Endothelial cell of umbilical vein (primary cell): Measurements from ENCODE around the gene ONECUT2. TPM values are rescaled to one million over a fixed set of nuclear protein-coding genes. Genes with fewer than 3 reads are reported as not detected.

ENCODE experiments used
- BruUV-seq: library from RNA; stranded (reverse); fragments of 400-500 nt; replicated peaks from 2 replicates; lab custom pipeline; 2021; lab: Mats Ljungman, UMichigan
- CTCF ChIA-PET: fragments of 300-600, 350-600 bp; sonication (Branson Sonifier 250); formaldehyde crosslinking; loops from one replicate; lab custom pipeline; 2021; ENCODE audit warnings: antibody characterized with exemption, inconsistent platforms; lab: Charles Lee
- POLR2A ChIA-PET: fragments of 300-600, 350-600 bp; sonication (Branson Sonifier 250); formaldehyde crosslinking; loops from one replicate; lab custom pipeline; 2021; ENCODE audit warnings: antibody characterized with exemption, inconsistent platforms; lab: Charles Lee
- DNase-seq: peaks from one replicate; pipeline ENCODE4 v3.0.0-alpha.2; 2011; ENCODE audit warnings: low read depth, low spot score
- FAIRE-seq: peaks from 2 replicates; lab custom pipeline; 2011; peaks lifted over from hg19 to GRCh38; lab: Jason Lieb, UNC
- H2AFZ ChIP-seq: 2 replicates; pipeline ENCODE4 v1.6.0; 2012; ENCODE audit warnings: low read depth, low read length, control low read depth, inconsistent platforms
- H3K27ac ChIP-seq: 2 replicates; pipeline ENCODE4 v1.5.1; 2011; ENCODE audit warnings: low read depth, mild to moderate bottlenecking, control low read depth, low read length, moderate library complexity; ENCODE audit not compliant: insufficient read depth
- H3K27me3 ChIP-seq, 2 experiments: 2 replicates each; pipeline versions ENCODE4 v1.6.0 to v1.6.1; 2011; ENCODE audit warnings: low read length in 2 of 2, mixed read lengths in 1 of 2; ENCODE audit not compliant: control insufficient read depth in 2 of 2, insufficient read depth in 2 of 2
- H3K36me3 ChIP-seq, 2 experiments: 2 replicates in 1 of 2; 3 replicates in 1 of 2; pipeline ENCODE4 v1.5.1; 2011; ENCODE audit warnings: low read length in 2 of 2, mild to moderate bottlenecking in 1 of 2, moderate library complexity in 1 of 2; ENCODE audit not compliant: control insufficient read depth in 2 of 2, insufficient read depth in 2 of 2; ENCODE audit errors: extremely low read depth in 1 of 2
- H3K4me1 ChIP-seq: 3 replicates; pipeline ENCODE4 v1.5.1; 2011; ENCODE audit warnings: mild to moderate bottlenecking, low read length; ENCODE audit not compliant: control insufficient read depth, insufficient read depth; ENCODE audit errors: extremely low read depth
- H3K4me2 ChIP-seq: 2 replicates; pipeline ENCODE4 v1.6.1; 2011; ENCODE audit warnings: low read length, control low read depth, mixed read lengths; ENCODE audit not compliant: insufficient read depth
- H3K4me3 ChIP-seq, 3 experiments: fragments of 200-600 bp in 1 of 3; sonication (generic), shearing (Covaris generic) in 1 of 3; replicated peaks in 1 of 3; 2 replicates each; pipeline ENCODE4 v1.5.1; 2011 to 2016; ENCODE audit warnings: control low read depth in 3 of 3, low read length in 3 of 3, mild to moderate bottlenecking in 2 of 3, inconsistent platforms in 1 of 3, low read depth in 1 of 3, moderate library complexity in 1 of 3; ENCODE audit not compliant: insufficient read depth in 1 of 3
- H3K79me2 ChIP-seq: 2 replicates; pipeline ENCODE4 v1.6.0; 2012; ENCODE audit warnings: low read length, inconsistent platforms; ENCODE audit not compliant: control insufficient read depth, insufficient read depth
- H3K9ac ChIP-seq: replicated peaks from 2 replicates; pipeline ENCODE3; 2011; ENCODE audit warnings: low read length, control low read depth; ENCODE audit not compliant: insufficient read depth; ENCODE audit errors: extremely low read depth
- H3K9me1 ChIP-seq: replicated peaks from 3 replicates; pipeline ENCODE4 v1.6.0; 2011; ENCODE audit warnings: mild to moderate bottlenecking, low read length; ENCODE audit not compliant: control insufficient read depth, insufficient read depth; ENCODE audit errors: extremely low read depth
- H3K9me3 ChIP-seq: replicated peaks from 2 replicates; pipeline ENCODE4 v1.5.1; 2012; ENCODE audit warnings: low read length, inconsistent platforms; ENCODE audit not compliant: control insufficient read depth, insufficient read depth
- H4K20me1 ChIP-seq: replicated peaks from 2 replicates; pipeline ENCODE3; 2011; ENCODE audit warnings: mild to moderate bottlenecking, low read length; ENCODE audit not compliant: control insufficient read depth, insufficient read depth; ENCODE audit errors: extremely low read depth
- EZH2 ChIP-seq: IDR thresholded peaks from 2 replicates; pipeline ENCODE4 v1.6.1; 2012; ENCODE audit warnings: borderline replicate concordance, low read depth, mild to moderate bottlenecking, moderate library complexity, low read length, inconsistent platforms; ENCODE audit not compliant: severe bottlenecking
- FOS ChIP-seq: IDR thresholded peaks from 2 replicates; pipeline ENCODE4 v1.6.1; 2011; ENCODE audit warnings: mild to moderate bottlenecking, low read length, moderate library complexity, borderline replicate concordance; ENCODE audit not compliant: insufficient read depth
- GATA2 ChIP-seq: IDR thresholded peaks from 2 replicates; pipeline ENCODE4 v1.7.0; 2011; ENCODE audit warnings: low read depth, mild to moderate bottlenecking, moderate library complexity, mixed read lengths, low read length; ENCODE audit not compliant: insufficient read length, insufficient read depth
- JUN ChIP-seq: IDR thresholded peaks from 2 replicates; pipeline ENCODE4 v1.6.1; 2011; ENCODE audit warnings: borderline replicate concordance, low read depth; ENCODE audit not compliant: insufficient read length, insufficient read depth
- MYC ChIP-seq: IDR thresholded peaks from one replicate; pipeline ENCODE4 v1.6.1; 2011; ENCODE audit warnings: mild to moderate bottlenecking, low read depth, low read length
- POLR2A ChIP-seq: IDR thresholded peaks from 2 replicates; pipeline ENCODE4 v1.6.1; 2012; ENCODE audit warnings: low read depth, mild to moderate bottlenecking, control low read depth, low read length
- POLR2AphosphoS5 ChIP-seq: IDR thresholded peaks from 2 replicates; pipeline ENCODE4 v1.6.1; 2012; ENCODE audit warnings: low read depth, mild to moderate bottlenecking, control low read depth, low read length, moderate library complexity; ENCODE audit not compliant: insufficient read depth
- dilution Hi-C: fragments of 300-500 bp; cut with MboI; formaldehyde crosslinking; loops from one replicate; pipeline ENCODE4 v1.15.0; 2019; ENCODE audit warnings: low sequenced_read_pairs; ENCODE audit not compliant: extremely low pct_ligation_motif_present
- intact Hi-C: fragments of 100-400 bp; cut with micrococcal nuclease; formaldehyde crosslinking; loops from one replicate; pipeline ENCODE4 v1.10.0; 2022
- polyA plus RNA-seq, 4 experiments: library from polyadenylated mRNA; depleted of rRNA in 3 of 4; stranded (reverse) in 3 of 4; unstranded in 1 of 4; fragments of >200 nt; gene quantifications; 2 replicates each; pipeline versions ENCODE4 v1.2.1 to v1.2.3, GENCODE V29; 2011 to 2012; ENCODE audit warnings: missing spikeins in 1 of 4
- total RNA-seq: library from RNA; stranded (reverse); gene quantifications from 2 replicates; pipeline ENCODE4 v1.2.3, GENCODE V29; 2021
- TF ChIP-seq, protein P1 (sequence below): IDR thresholded peaks from 2 replicates; pipeline ENCODE4 v1.6.1; 2011; ENCODE audit not compliant: insufficient read depth, insufficient read length
- TF ChIP-seq, protein P2 (sequence below), 2 donors: IDR thresholded peaks; 1 replicate in 1 of 2; 2 replicates in 1 of 2; pipeline ENCODE4 v1.5.1; 2011; ENCODE audit warnings: low read length in 2 of 2, mild to moderate bottlenecking in 2 of 2, moderate library complexity in 2 of 2, control low read depth in 1 of 2, inconsistent platforms in 1 of 2, low read depth in 1 of 2; ENCODE audit not compliant: insufficient read depth in 1 of 2; ENCODE audit errors: extremely low read depth in 1 of 2

Gene ONECUT2
- total and polyA plus RNA-seq, 2 donors (not counting 3 experiments of a cell fraction or from before 2014, with no cell fraction given), result 0.01 to 0.62 TPM

DNA sequence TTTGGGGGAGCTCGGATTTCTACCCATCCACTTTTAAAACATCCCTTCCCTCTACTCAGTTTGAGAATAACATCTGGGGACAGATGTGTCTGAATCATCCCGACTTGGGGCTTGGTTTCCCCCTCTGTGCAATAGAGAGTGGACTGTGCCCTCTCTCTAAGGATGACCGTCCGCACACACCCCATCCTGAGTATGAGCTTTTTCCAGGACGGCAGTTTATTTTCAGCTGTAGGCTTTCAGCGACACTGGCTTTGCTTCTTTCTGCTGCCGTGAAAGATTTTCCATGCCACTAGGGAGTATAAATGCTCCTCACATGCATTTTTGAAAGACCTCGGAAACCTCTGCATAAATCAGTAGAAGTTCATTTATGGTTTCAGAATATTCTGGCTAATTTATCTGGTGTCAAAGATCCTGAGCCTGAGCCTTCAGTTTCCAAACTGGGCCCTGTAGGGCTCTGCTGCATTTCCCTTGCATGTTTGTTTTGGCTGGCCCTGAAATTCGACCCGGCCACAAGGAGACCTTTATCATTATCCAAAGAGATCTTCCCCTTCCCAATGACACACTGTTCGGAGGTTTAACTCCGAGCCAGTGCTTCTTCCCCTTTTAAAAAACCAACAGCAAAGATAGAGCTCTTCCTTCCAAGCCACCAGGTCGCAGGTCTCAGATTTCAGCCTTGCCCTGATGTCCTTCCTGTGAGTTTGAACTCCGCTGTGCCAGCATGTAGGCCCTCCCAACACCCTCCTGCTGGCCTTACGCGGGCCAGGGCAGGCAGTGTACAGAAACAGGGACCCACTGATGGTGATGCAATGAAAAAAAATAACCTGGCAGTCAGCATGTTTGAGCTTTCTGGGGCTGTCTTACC lies 98.1 kb downstream of the ONECUT2 start:
- H3K4me3 ChIP-seq, result no peak overlapping the region
- no peak overlapping the region for H2AFZ ChIP-seq
- FAIRE-seq, result no peak
- TF ChIP-seq, protein P1, sequence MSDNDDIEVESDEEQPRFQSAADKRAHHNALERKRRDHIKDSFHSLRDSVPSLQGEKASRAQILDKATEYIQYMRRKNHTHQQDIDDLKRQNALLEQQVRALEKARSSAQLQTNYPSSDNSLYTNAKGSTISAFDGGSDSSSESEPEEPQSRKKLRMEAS, result no peak
- TF ChIP-seq MYC, result no peak
- no peak for TF ChIP-seq FOS
- no peak for TF ChIP-seq JUN
- no peak for TF ChIP-seq POLR2A
- TF ChIP-seq, protein P2, sequence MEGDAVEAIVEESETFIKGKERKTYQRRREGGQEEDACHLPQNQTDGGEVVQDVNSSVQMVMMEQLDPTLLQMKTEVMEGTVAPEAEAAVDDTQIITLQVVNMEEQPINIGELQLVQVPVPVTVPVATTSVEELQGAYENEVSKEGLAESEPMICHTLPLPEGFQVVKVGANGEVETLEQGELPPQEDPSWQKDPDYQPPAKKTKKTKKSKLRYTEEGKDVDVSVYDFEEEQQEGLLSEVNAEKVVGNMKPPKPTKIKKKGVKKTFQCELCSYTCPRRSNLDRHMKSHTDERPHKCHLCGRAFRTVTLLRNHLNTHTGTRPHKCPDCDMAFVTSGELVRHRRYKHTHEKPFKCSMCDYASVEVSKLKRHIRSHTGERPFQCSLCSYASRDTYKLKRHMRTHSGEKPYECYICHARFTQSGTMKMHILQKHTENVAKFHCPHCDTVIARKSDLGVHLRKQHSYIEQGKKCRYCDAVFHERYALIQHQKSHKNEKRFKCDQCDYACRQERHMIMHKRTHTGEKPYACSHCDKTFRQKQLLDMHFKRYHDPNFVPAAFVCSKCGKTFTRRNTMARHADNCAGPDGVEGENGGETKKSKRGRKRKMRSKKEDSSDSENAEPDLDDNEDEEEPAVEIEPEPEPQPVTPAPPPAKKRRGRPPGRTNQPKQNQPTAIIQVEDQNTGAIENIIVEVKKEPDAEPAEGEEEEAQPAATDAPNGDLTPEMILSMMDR (IDR thresholded peaks at IDR 0.05; ENCODE audit: extremely low read depth in 1 of 2, insufficient read depth in 1 of 2, low read depth in 1 of 2, low read length in 2 of 2), result no peak
- no peak for TF ChIP-seq EZH2
- TF ChIP-seq POLR2AphosphoS5, result no peak
- TF ChIP-seq GATA2, result no peak
- no peaks in the 10 kb centered on the region for H3K9me1 ChIP-seq
- DNase-seq, result no peak
- H3K79me2 ChIP-seq, result no peaks in the 10 kb centered on the region
- no peaks in the 10 kb centered on the region for H3K36me3 ChIP-seq
- CTCF ChIA-PET, result no interaction called here
- dilution Hi-C loops (no loop called here), intact Hi-C loops (no loop called here)
- POLR2A ChIA-PET, result no interaction called here
- no peaks in the 10 kb centered on the region for H3K9me3 ChIP-seq
- no peak overlapping the region for H3K9ac ChIP-seq
- no peak overlapping the region for H3K4me2 ChIP-seq
- BruUV-seq, result no TSS peak
- no peaks in the 10 kb centered on the region for H3K4me1 ChIP-seq
- no peaks in the 10 kb centered on the region for H4K20me1 ChIP-seq
- no peak overlapping the region for H3K27ac ChIP-seq
- peaks cover 0 to 3% of the 10 kb centered on the region in 2 experiments for H3K27me3 ChIP-seq
